ENCODE results near the gene NAMPT.

- TF ChIP-seq CTCF (IDR thresholded peaks at IDR 0.05): no peak
- no peak for TF ChIP-seq EP300 (IDR thresholded peaks at IDR 0.05)
- TF ChIP-seq POLR2A (IDR thresholded peaks at IDR 0.05): no peak
- no peak for TF ChIP-seq POLR2AphosphoS5 (IDR thresholded peaks at IDR 0.05)
Observed at GRCh38 chr7:106332201-106332600, 47.4 kb upstream of the NAMPT start.

Data from suprapubic skin (tissue), 4 donors.